Inflammatory macrophage treated with lipopolysaccharide for 4 hours (primary cell): ENCODE results near the gene NAT16.
"Not testable (repeated sequence)": the region's sequence is repeated elsewhere in the genome, so short reads cannot be mapped to it uniquely, and the experiment has no call there.

ENCODE experiments used
- DNase-seq: peaks from one replicate; pipeline ENCODE4 v3.0.0-alpha.2; 2020

Gene NAT16

GRCh38 chr7:101201695-101202602, 21.9 kb upstream of the NAT16 start:
- DNase-seq = no peak

DNA sequence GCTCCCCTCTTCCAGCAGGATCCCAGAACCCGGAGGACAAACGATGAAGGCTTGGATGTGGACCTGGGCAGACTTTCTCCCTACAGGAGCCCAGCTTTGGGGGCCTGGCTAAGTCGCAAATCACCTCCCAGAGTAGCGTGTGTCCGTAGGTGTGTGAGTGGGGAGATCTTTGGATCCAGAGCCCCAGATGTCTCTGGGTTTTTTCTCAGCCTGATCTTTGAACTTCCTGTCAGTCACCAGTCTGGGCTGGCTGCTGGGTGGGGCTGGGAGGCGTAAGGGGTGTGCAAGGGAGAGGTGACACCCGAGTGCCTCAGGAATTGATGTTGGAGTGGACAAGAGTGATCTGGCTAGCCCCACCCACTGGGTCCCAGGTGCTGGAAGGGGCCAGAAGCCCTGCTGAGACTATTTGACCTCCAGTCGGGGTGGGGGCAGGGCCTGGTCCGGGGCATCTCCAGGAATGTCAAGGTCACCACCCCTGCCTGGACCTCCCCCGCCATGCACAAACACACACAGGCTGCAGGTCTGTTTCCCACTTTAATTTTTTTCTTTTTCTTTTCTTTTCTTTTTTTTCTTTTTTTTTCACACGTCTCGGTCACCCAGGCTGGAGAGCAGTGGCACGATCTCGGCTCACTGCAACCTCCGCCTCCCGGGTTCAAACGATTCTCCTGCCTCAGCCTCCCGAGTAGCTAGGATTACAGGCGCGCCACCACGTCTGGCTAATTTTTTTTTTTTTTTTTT, 20.9 kb upstream of the NAT16 start, which contains the start of gene MOGAT3:
Gene MOGAT3, minus strand, starts transcription at position 175 of the 738 bp plus-strand sequence. CDS start 182 bp downstream, outside the sequence.
- no peak for DNase-seq

DNA sequence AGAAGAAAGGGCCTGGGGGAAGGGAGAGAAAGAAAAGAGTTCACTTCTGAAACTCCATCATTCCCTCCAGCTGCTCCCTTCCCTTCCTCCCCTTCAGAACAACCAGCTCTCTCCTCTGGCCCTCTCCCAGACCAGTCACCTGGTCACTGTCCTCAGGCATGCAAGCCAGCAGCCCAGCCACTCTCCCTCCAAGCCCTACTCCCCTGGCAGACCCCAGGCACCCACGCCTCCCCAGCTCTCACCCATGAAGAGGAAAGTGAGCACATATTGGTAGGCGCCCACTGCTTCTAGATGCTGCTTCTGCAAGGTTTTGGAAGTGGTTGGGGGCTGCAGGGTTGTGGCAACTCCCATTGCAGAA, 20.4 kb upstream of the NAT16 start:
- DNase-seq = no peak

- DNase-seq = not testable (repeated sequence)
Measured at GRCh38 chr7:101199522-101199921, 19.4 kb upstream of the NAT16 start.

- DNase-seq = no peak
Measured at GRCh38 chr7:101198476-101198875, 18.4 kb upstream of the NAT16 start.

- no peak for DNase-seq
Measured at GRCh38 chr7:101197991-101198390, 17.9 kb upstream of the NAT16 start.

DNA sequence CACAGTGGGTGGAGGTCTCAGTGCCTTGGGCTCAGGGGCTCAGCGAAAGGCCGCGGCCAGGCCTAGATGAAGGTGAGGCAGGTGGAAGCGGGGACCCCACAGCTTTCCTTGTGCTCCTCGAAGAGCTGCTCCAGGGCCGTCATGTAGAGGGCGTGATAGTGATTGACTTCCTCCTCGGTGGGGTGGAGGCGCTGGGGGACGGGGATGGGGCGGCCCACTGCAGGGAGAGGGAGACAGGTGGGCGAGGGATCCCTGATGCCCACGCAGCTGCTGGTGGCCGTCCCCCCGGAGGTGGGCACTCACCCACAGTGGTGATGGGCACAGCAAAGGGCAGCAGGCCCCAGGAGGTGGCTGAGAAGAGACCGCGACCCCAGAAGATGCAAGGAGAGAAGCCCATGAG, 15.8 kb upstream of the NAT16 start:
- no peak for DNase-seq

DNA sequence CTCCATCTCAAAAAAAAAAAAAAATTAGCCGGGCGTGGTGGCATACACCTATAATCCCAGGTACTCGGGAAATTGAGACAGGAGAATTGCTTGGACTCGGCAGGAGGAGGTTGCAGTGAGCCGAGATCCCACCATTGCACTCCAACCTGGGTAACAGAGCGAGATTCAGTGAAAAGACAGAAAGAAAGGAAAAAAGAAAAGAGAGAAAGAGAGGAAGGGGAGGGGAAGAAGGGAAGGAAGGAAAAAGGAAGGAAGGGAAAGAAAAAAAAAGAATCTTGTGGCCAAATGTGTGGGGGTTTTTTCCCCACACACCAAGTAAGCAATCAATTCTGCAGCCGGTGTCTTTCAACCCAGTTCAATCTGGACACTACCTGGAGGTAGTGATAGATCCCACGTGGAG, 9.0 kb upstream of the NAT16 start:
- no peak for DNase-seq

- peak; percentile 75 for DNase-seq
Measured at GRCh38 chr7:101186844-101187428, 6.8 kb upstream of the NAT16 start.

GRCh38 chr7:101186194-101186593, 6.1 kb upstream of the NAT16 start:
- no peak for DNase-seq

DNA sequence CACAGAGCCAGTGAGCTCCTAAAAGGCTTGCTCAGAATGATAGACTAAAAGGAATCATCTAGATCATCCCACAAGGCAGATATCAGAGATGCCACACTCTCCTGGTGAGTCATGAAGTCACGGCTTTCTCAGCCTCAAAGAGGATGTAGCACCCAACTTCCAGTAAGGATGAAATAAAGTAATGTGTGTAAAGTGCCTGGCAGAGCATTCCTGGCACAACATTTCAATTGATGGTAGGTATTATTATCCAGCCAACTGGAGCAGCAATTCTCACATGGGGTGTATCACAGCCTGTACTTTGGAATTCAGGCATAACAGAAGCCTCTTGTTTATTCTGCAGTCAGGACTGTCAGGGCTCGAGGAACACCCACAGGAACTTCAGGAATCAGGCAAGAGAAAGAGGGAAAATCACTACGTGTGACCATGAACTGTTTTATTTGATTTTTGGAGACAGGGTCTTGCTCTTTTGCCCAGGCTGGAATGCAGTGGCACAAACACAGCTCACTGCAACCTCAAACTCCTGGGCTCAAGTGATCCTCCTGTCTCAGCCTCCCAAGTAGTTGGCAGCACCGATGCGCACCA, 5.3 kb upstream of the NAT16 start:
- DNase-seq = peak; percentile 64

DNA sequence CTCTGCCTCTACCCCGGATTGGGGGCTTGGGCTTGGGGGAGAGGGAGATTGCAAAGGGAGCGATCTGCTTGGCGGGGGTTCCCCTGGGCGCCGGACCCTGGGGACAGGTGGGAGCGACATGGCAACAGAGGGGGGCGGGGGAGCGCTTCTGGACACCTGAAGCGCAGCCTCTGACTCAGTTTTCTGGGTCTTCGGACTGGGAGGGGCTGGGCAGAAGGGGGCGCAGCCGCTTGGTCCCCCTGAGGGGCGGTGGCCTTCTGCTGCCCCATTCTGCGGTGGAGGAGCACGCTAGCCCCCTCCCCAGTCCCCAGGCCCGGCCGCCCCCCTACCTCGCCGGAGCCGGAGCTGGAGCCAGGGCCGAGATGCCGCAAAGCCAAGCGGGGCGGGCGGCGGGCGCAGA, 380 bp downstream of the NAT16 start:
- DNase-seq = no peak

DNA sequence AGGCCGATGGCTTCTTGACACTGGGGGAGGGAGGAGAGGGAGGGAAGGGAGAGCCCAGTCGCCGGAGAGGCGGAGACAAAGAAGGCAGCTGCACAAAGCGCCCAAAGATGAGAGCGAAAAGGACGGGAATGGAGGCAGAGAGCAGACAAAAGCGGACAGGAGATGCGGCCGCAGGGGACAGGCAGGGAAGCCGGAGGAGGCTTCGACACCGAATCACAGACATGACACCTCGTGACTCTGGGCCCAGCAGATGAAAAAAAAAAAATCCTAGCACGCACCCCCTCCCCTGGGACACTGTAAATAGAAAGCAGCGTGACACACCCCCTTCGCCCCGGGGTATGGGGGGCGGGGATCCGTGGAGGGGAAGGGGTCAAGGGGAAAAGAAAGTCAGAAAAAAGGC, 976 bp downstream of the NAT16 start:
- DNase-seq = no peak

DNA sequence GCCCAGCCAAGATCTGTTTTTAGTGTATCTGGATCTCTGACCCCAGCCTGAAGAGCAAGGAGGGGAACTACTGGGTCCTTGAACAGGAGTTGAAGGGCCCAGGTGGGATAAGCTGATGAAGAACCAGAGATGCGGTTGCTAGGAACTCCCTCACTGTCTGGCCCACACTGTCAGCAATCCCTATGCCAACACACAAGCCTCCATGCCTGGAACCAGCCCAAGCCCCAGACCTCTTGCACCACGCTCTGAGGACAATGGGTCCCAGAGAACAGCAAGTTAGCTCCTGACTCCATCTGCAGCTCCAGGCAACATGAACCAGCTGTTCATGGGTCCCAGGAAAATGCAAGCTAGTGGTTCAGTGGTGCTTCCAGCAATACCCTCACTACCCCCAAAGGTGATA, 2.4 kb downstream of the NAT16 start:
- DNase-seq = no peak

GRCh38 chr7:101175664-101176063, 4.4 kb downstream of the NAT16 start:
- no peak for DNase-seq

- no peak for DNase-seq
Measured at GRCh38 chr7:101174322-101174854, 5.7 kb downstream of the NAT16 start.

GRCh38 chr7:101173752-101174244, 6.3 kb downstream of the NAT16 start:
- peak; percentile 55 for DNase-seq

DNA sequence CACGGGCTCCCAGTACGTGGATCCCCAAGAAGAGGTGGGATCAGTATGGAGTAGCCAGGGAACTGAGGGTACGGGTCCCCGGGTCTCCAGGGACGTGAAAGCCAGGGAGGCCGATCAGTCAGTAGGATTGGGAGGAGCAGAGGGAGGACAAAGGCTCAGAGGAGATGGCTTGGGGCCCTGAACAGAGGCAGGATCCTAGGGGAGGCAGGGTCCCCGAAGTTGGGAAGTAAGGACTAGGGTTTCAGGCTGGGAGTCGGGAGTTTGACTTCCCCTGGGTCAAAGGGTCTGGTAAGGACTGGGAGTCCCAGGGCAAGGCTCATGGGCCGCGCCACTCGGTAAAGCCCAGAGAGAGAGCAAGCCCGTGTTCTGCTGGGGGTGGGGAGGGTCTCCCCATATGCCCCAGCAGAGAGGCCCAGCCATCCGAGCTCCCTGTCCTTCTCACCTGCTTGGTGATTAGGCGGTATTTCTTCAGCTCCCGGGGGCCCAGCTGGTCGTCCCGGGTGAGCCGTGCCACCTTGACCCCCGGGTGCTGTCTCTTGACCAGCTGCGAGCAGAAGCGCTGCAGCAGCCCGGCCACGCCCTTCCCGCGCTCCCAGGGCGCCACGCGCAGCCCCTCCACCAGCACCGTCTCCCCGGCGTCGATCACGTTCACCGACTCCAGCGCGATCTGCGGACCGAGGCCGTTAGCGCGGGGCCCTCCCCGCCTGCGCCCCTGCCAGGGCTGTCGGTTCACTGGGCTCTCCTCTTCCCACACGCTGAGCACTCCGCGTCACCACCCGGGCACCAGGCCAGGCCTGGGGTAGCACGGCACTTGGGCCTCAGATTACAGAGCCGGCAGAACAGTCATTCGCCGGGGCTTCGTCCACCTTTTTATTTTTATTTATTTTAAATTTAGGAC, 7.0 kb downstream of the NAT16 start:
- DNase-seq = peak; percentile 44

- DNase-seq = no peak
Measured at GRCh38 chr7:101172005-101172853, 7.9 kb downstream of the NAT16 start.

- no peak for DNase-seq
Measured at GRCh38 chr7:101171442-101171837, 8.7 kb downstream of the NAT16 start.
